Neural progenitor cell (in vitro differentiated cells): ENCODE measurements around the gene NOX1.

Experiments
- EZH2 ChIP-seq: fragments of 200-600 bp; sonication (generic); IDR thresholded peaks from 2 replicates; pipeline ENCODE4 v1.6.1; 2017; ENCODE audit warnings: antibody characterized with exemption, mild to moderate bottlenecking, moderate library complexity
- EZH2phosphoT487 ChIP-seq: fragments of 200-600 bp; sonication (generic); IDR thresholded peaks from 2 replicates; pipeline ENCODE4 v1.6.1; 2017; ENCODE audit warnings: antibody characterized with exemption
- TF ChIP-seq, protein P1 (sequence below): fragments of 200-600 bp; sonication (generic); IDR thresholded peaks from 2 replicates; pipeline ENCODE4 v1.5.1; 2017; ENCODE audit warnings: antibody characterized with exemption, mild to moderate bottlenecking

GRCh38 chrX:100915562-100915961 lies 41.4 kb upstream of the NOX1 start:
- TF ChIP-seq, protein P1, sequence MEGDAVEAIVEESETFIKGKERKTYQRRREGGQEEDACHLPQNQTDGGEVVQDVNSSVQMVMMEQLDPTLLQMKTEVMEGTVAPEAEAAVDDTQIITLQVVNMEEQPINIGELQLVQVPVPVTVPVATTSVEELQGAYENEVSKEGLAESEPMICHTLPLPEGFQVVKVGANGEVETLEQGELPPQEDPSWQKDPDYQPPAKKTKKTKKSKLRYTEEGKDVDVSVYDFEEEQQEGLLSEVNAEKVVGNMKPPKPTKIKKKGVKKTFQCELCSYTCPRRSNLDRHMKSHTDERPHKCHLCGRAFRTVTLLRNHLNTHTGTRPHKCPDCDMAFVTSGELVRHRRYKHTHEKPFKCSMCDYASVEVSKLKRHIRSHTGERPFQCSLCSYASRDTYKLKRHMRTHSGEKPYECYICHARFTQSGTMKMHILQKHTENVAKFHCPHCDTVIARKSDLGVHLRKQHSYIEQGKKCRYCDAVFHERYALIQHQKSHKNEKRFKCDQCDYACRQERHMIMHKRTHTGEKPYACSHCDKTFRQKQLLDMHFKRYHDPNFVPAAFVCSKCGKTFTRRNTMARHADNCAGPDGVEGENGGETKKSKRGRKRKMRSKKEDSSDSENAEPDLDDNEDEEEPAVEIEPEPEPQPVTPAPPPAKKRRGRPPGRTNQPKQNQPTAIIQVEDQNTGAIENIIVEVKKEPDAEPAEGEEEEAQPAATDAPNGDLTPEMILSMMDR = no peak
- no peak for TF ChIP-seq EZH2phosphoT487
- TF ChIP-seq EZH2 = no peak
